ENCODE results near the gene PRKCE. TPM values are rescaled to one million over a fixed set of nuclear protein-coding genes. Genes with fewer than 3 reads are reported as not detected.

The PRKCE gene
- total RNA-seq, 1 donor from 2014 or later, result 12.0 TPM

GRCh38 chr2:45874344-45874743 lies 222.9 kb downstream of the PRKCE start:
- no peaks in the 10 kb centered on the region for H3K27me3 Mint-ChIP-seq (ENCODE audit: low read depth)
- peaks cover 18% of the 10 kb centered on the region for H3K36me3 Mint-ChIP-seq (ENCODE audit: low read depth)
- peaks cover 22% of the 10 kb centered on the region for H3K9me3 Mint-ChIP-seq (ENCODE audit: low read depth)
- H3K4me3 Mint-ChIP-seq (ENCODE audit: unreplicated experiment), result no peak overlapping the region
- H3K4me1 Mint-ChIP-seq (ENCODE audit: low read depth), result peaks cover 1% of the 10 kb centered on the region
- TF ChIP-seq, protein P1, sequence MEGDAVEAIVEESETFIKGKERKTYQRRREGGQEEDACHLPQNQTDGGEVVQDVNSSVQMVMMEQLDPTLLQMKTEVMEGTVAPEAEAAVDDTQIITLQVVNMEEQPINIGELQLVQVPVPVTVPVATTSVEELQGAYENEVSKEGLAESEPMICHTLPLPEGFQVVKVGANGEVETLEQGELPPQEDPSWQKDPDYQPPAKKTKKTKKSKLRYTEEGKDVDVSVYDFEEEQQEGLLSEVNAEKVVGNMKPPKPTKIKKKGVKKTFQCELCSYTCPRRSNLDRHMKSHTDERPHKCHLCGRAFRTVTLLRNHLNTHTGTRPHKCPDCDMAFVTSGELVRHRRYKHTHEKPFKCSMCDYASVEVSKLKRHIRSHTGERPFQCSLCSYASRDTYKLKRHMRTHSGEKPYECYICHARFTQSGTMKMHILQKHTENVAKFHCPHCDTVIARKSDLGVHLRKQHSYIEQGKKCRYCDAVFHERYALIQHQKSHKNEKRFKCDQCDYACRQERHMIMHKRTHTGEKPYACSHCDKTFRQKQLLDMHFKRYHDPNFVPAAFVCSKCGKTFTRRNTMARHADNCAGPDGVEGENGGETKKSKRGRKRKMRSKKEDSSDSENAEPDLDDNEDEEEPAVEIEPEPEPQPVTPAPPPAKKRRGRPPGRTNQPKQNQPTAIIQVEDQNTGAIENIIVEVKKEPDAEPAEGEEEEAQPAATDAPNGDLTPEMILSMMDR (IDR thresholded peaks at IDR 0.05), result no peak
- DNase-seq (ENCODE audit: low spot score), result no peak
- no peak overlapping the region for H3K27ac Mint-ChIP-seq (ENCODE audit: unreplicated experiment)

GRCh38 chr2:45876611-45877010 lies 225.1 kb downstream of the PRKCE start:
- no peaks in the 10 kb centered on the region for H3K4me1 Mint-ChIP-seq (ENCODE audit: low read depth)
- TF ChIP-seq, protein P1 (IDR thresholded peaks at IDR 0.05), result no peak
- H3K27me3 Mint-ChIP-seq (ENCODE audit: low read depth), result no peaks in the 10 kb centered on the region
- no peak for DNase-seq (ENCODE audit: low spot score)
- no peak overlapping the region for H3K27ac Mint-ChIP-seq (ENCODE audit: unreplicated experiment)
- peaks cover 18% of the 10 kb centered on the region for H3K36me3 Mint-ChIP-seq (ENCODE audit: low read depth)
- peaks cover 22% of the 10 kb centered on the region for H3K9me3 Mint-ChIP-seq (ENCODE audit: low read depth)
- no peak overlapping the region for H3K4me3 Mint-ChIP-seq (ENCODE audit: unreplicated experiment)

DNA sequence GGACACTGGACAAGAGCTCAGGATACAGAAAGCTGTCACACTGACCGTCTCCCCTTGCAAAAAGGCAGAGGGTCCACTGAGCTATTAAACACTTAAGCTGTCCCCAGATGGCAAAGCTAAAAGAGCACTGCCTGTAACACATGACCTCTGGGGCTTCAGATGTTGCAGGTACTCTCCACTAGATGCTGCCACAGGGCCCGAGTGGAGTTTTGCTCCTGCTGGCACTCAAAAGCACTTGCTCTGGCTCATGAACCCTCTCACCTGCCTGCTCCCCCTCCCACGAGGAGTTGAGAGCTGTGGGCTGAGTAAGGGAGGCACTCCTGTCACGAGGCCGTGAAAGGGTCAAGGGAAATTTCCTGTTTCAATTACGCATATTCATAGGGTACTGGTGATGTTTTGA lies 227.9 kb downstream of the PRKCE start:
- H3K4me3 Mint-ChIP-seq (ENCODE audit: unreplicated experiment), result no peak overlapping the region
- peaks cover 22% of the 10 kb centered on the region for H3K9me3 Mint-ChIP-seq (ENCODE audit: low read depth)
- no peaks in the 10 kb centered on the region for H3K27me3 Mint-ChIP-seq (ENCODE audit: low read depth)
- TF ChIP-seq, protein P1 (IDR thresholded peaks at IDR 0.05), result no peak
- DNase-seq (ENCODE audit: low spot score), result no peak
- H3K27ac Mint-ChIP-seq (ENCODE audit: unreplicated experiment), result no peak overlapping the region
- peaks cover 5% of the 10 kb centered on the region for H3K4me1 Mint-ChIP-seq (ENCODE audit: low read depth)
- H3K36me3 Mint-ChIP-seq (ENCODE audit: low read depth), result peaks cover 18% of the 10 kb centered on the region

- no peaks in the 10 kb centered on the region for H3K27me3 Mint-ChIP-seq (ENCODE audit: low read depth)
- H3K4me3 Mint-ChIP-seq (ENCODE audit: unreplicated experiment), result no peak overlapping the region
- DNase-seq (ENCODE audit: low spot score), result no peak
- H3K36me3 Mint-ChIP-seq (ENCODE audit: low read depth), result peaks cover 17% of the 10 kb centered on the region
- peaks cover 9% of the 10 kb centered on the region for H3K4me1 Mint-ChIP-seq (ENCODE audit: low read depth)
- H3K27ac Mint-ChIP-seq (ENCODE audit: unreplicated experiment), result no peak overlapping the region
- TF ChIP-seq, protein P1 (IDR thresholded peaks at IDR 0.05), result no peak
- H3K9me3 Mint-ChIP-seq (ENCODE audit: low read depth), result peaks cover 22% of the 10 kb centered on the region
Observed at GRCh38 chr2:45879936-45880335, 228.5 kb downstream of the PRKCE start.

GRCh38 chr2:45881970-45882581 lies 230.6 kb downstream of the PRKCE start:
- Mint-ChIP-seq H3K27me3 (ENCODE audit: low read depth) (no peaks in the 10 kb centered on the region), H3K36me3 (ENCODE audit: low read depth) (peaks cover 5% of the 10 kb centered on the region), H3K9me3 (ENCODE audit: low read depth) (peaks cover 9% of the 10 kb centered on the region), H3K27ac (ENCODE audit: unreplicated experiment) (no peak overlapping the region), H3K4me3 (ENCODE audit: unreplicated experiment) (no peak overlapping the region), H3K4me1 (ENCODE audit: low read depth) (peaks cover 22% of the 10 kb centered on the region)
- no peak for DNase-seq (ENCODE audit: low spot score)
- TF ChIP-seq, protein P1 (IDR thresholded peaks at IDR 0.05), result no peak
